GM12865 (cell line): ENCODE results near the gene OSCP1.

Experiments used
- DNase-seq: peaks from one replicate; pipeline ENCODE4 v3.0.0; 2010; ENCODE audit warnings: low read depth
- H3K4me3 ChIP-seq: 2 replicates; pipeline ENCODE4 v1.5.1; 2011; ENCODE audit warnings: mild to moderate bottlenecking, low read depth, low read length, control low read depth
- CTCF ChIP-seq: IDR thresholded peaks from 2 replicates; pipeline ENCODE4 v1.5.1; 2011; ENCODE audit warnings: low read length, control low read depth, low read depth, inconsistent platforms; ENCODE audit not compliant: insufficient read depth; ENCODE audit errors: missing control alignments

The OSCP1 gene

GRCh38 chr1:36406440-36406839 is 43.8 kb downstream of the OSCP1 start:
- DNase-seq = no peak
- H3K4me3 ChIP-seq = no peak overlapping the region
- TF ChIP-seq CTCF = no peak

DNA sequence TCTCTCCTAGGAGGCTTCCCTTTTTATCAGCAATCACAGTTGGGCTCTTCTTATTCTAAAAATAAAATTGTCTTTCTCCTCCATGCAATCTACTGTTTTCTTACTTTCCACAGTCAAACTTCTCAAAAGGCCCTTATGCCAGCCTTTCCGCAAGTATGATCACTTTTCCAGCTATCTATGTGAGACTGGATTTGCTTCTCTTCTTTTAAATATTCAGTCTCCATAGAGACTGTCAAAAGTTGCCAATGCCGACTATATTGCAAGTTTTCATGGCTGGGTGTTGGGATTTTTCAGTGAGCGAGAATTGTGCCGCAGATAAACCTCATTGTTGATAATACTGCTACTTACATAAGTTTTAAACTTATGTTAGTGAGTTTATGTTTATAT is 47.8 kb downstream of the OSCP1 start:
- DNase-seq = no peak
- no peak overlapping the region for H3K4me3 ChIP-seq
- no peak for TF ChIP-seq CTCF

GRCh38 chr1:36401602-36402503 is 48.4 kb downstream of the OSCP1 start:
- peak overlapping the region; percentile 45 for H3K4me3 ChIP-seq
- no peak for TF ChIP-seq CTCF
- DNase-seq = no peak

GRCh38 chr1:36400825-36401601 is 49.2 kb downstream of the OSCP1 start:
- H3K4me3 ChIP-seq = peak overlapping the region; percentile 45
- peak; percentile 92 for DNase-seq
- TF ChIP-seq CTCF = no peak

DNA sequence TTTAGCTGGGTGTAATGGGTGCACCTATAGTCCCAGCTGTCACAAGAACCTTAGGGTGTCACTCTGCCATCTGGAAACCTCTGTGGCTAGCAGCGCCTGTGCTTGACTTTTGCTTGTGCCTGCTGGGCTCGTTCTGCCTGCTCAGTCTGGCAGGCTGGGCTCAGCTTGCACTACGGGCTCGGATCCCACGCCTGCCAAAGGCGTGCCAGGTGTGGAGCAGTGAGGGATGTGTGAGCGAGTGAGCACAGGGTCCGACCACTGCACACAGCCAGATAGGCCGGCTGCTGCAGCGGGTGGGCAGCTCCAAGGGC is 49.8 kb downstream of the OSCP1 start:
- TF ChIP-seq CTCF = no peak
- DNase-seq = no peak
- peak overlapping the region; percentile 38 for H3K4me3 ChIP-seq

- no peak for TF ChIP-seq CTCF
- DNase-seq = no peak
- peak overlapping the region; percentile 91 for H3K4me3 ChIP-seq
These were observed 51.8 kb downstream of the OSCP1 start for GRCh38 chr1:36398370-36398977.
